ENCODE results near the gene IREB2. TPM values are rescaled to one million over a fixed set of nuclear protein-coding genes. Genes with fewer than 3 reads are reported as not detected.

The IREB2 gene
- total RNA-seq, 1 experiment from 2014 or later, result 86.4 TPM

DNA sequence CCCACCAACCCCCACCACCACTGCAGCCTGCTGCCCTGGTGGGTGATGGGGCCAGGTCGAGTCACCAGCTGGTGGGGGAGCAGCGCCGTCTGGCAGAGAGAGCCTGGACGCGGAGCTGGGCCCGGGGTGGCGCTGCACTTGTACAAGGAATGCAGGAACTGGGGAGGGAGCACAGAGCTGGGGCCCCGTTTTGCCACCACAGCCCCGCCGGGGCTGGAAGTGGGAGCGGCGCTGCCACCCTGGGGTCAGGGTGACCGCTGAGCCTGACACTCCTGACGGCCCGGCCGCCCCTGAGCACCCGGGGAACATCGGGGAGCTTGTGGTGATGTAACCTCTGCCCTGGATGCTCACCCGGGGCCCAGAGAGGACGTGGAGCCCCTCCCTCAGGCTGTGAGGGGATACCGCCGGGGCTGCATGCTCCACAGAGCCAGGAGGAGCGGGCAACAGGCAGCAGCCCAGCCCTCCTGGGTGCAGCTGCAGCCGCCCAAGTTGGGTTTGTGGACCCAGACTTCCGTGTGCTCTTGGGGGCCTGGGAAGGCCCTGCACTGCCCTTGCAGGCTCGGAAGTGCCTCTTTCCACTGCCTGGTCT lies 32.6 kb upstream of the IREB2 start:
- Histone ChIP-seq H3K27ac (ENCODE audit: low read depth, low read length, poor library complexity, severe bottlenecking) (no peak overlapping the region), H3K36me3 (ENCODE audit: insufficient read depth, low read length, poor library complexity, severe bottlenecking) (no peaks in the 10 kb centered on the region), H3K9me3 (ENCODE audit: low read depth, low read length, poor library complexity, severe bottlenecking) (no peaks in the 10 kb centered on the region), H3K27me3 (replicated peaks; ENCODE audit: insufficient read depth, low read depth, low read length, poor library complexity) (no peaks in the 10 kb centered on the region), H3K4me1 (ENCODE audit: insufficient read depth, low read length, poor library complexity, severe bottlenecking) (no peaks in the 10 kb centered on the region), H3K4me3 (ENCODE audit: low read depth, low read length, poor library complexity, severe bottlenecking) (no peak overlapping the region)
- TF ChIP-seq CTCF (conservative IDR thresholded peaks at IDR 0.05; ENCODE audit: low read depth, low read length) (no peak), EZH2 (IDR thresholded peaks at IDR 0.05; ENCODE audit: borderline replicate concordance, low read depth, low read length, poor library complexity, severe bottlenecking) (no peak)
- intact Hi-C loops (cut with micrococcal nuclease; ENCODE audit: unreplicated experiment), result no loop called here
- ChIA-PET POLR2A (ENCODE audit: low non-redundant PET) (no interaction called here), CTCF (interaction anchor here (0.6 kb wide), 1 partner anchor 72 kb away, joined by 3 read pairs; no protein-coding TSS in a partner anchor)
- DNase-seq (ENCODE audit: low spot score), result no peak
- BruUV-seq (replicated peaks), result no TSS peak

- no peaks in the 10 kb centered on the region for H3K27me3 ChIP-seq (replicated peaks; ENCODE audit: insufficient read depth, low read depth, low read length, poor library complexity)
- no peak overlapping the region for H3K4me3 ChIP-seq (ENCODE audit: low read depth, low read length, poor library complexity, severe bottlenecking)
- ChIA-PET CTCF (no interaction called here), POLR2A (ENCODE audit: low non-redundant PET) (no interaction called here)
- H3K36me3 ChIP-seq (ENCODE audit: insufficient read depth, low read length, poor library complexity, severe bottlenecking), result no peaks in the 10 kb centered on the region
- no peaks in the 10 kb centered on the region for H3K4me1 ChIP-seq (ENCODE audit: insufficient read depth, low read length, poor library complexity, severe bottlenecking)
- intact Hi-C loops (cut with micrococcal nuclease; ENCODE audit: unreplicated experiment), result no loop called here
- no peak overlapping the region for H3K27ac ChIP-seq (ENCODE audit: low read depth, low read length, poor library complexity, severe bottlenecking)
- no peaks in the 10 kb centered on the region for H3K9me3 ChIP-seq (ENCODE audit: low read depth, low read length, poor library complexity, severe bottlenecking)
- TF ChIP-seq EZH2 (IDR thresholded peaks at IDR 0.05; ENCODE audit: borderline replicate concordance, low read depth, low read length, poor library complexity, severe bottlenecking) (no peak), CTCF (conservative IDR thresholded peaks at IDR 0.05; ENCODE audit: low read depth, low read length) (no peak)
- DNase-seq (ENCODE audit: low spot score), result no peak
- no TSS peak for BruUV-seq (replicated peaks)
Observed at GRCh38 chr15:78406016-78406585, 31.9 kb upstream of the IREB2 start.

DNA sequence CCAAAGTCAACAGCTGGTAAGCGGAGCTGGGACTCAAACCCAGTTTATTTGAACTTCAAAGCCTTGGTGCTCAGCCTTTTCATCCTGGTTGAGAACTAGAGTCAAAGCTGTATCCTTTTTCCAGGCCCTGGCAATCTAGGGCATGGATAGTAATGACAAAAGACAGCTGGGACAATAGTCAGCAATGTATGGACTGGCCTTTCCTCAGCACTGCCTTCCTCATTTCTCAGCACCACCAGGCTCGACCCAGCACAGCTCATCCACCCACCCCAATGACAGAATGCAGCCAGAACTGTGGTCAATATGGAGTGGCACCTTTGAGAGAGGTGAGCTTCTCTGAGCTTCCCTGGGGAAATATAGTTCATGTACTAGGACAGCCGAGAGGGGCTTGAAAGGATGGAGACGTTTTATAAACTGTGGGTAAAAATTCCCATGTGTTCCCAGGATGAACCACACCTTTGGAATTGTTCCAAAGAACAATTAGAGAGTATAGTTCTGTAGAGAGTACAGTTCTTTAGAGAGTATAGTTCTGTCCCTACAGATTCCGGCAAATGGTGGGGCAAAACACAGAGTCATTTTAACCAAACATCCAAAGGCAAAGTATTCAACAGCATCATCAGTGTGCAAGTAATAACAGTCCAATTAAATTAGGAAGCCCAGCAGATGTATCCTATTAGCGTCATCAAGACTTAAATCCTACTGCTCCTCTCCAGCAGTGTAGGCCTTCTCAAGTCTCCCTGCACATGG lies 30.2 kb upstream of the IREB2 start:
- no peaks in the 10 kb centered on the region for H3K4me1 ChIP-seq (ENCODE audit: insufficient read depth, low read length, poor library complexity, severe bottlenecking)

More for the DNA sequence above, 30.2 kb upstream of the IREB2 start:
- no peak overlapping the region for H3K4me3 ChIP-seq (ENCODE audit: low read depth, low read length, poor library complexity, severe bottlenecking)
- no TSS peak for BruUV-seq (replicated peaks)
- H3K36me3 ChIP-seq (ENCODE audit: insufficient read depth, low read length, poor library complexity, severe bottlenecking), result no peaks in the 10 kb centered on the region
- DNase-seq (ENCODE audit: low spot score), result no peak
- intact Hi-C loops (cut with micrococcal nuclease; ENCODE audit: unreplicated experiment), result no loop called here
- POLR2A ChIA-PET (ENCODE audit: low non-redundant PET), result no interaction called here
- H3K9me3 ChIP-seq (ENCODE audit: low read depth, low read length, poor library complexity, severe bottlenecking), result no peaks in the 10 kb centered on the region
- H3K27ac ChIP-seq (ENCODE audit: low read depth, low read length, poor library complexity, severe bottlenecking), result no peak overlapping the region
- H3K27me3 ChIP-seq (replicated peaks; ENCODE audit: insufficient read depth, low read depth, low read length, poor library complexity), result no peaks in the 10 kb centered on the region
- CTCF ChIA-PET, result no interaction called here
- TF ChIP-seq CTCF (conservative IDR thresholded peaks at IDR 0.05; ENCODE audit: low read depth, low read length) (no peak), EZH2 (IDR thresholded peaks at IDR 0.05; ENCODE audit: borderline replicate concordance, low read depth, low read length, poor library complexity, severe bottlenecking) (no peak)
